Measurements from ENCODE around the gene KCNK5. TPM values are rescaled to one million over a fixed set of nuclear protein-coding genes. Genes with fewer than 3 reads are reported as not detected.

Gene KCNK5
- polyA plus RNA-seq, 1 donor from 2014 or later = not detected

GRCh38 chr6:39181333-39181732 is 47.9 kb downstream of the KCNK5 start:
- no peak overlapping the region for H3K4me2 ChIP-seq (ENCODE audit: low read length)
- no peaks in the 10 kb centered on the region for H3K9me2 ChIP-seq (ENCODE audit: insufficient read depth, low read length)
- no peaks in the 10 kb centered on the region for H3K9me3 ChIP-seq (ENCODE audit: low read length)
- H3K79me2 ChIP-seq (replicated peaks; ENCODE audit: insufficient read depth, low read length) = no peaks in the 10 kb centered on the region
- no peak overlapping the region for H3K4me3 ChIP-seq (ENCODE audit: low read length)
- no peak overlapping the region for H3K9ac ChIP-seq (ENCODE audit: low read length)
- H3F3A ChIP-seq (ENCODE audit: insufficient read depth, low read length, poor library complexity, severe bottlenecking) = no peaks in the 10 kb centered on the region
- H3K36me3 ChIP-seq (ENCODE audit: insufficient read depth, low read length) = no peaks in the 10 kb centered on the region
- H2AFZ ChIP-seq (ENCODE audit: low read depth, low read length) = no peak overlapping the region
- H3K27me3 ChIP-seq (ENCODE audit: insufficient read depth, low read depth, low read length) = no peaks in the 10 kb centered on the region
- H4K20me1 ChIP-seq (ENCODE audit: insufficient read depth) = no peaks in the 10 kb centered on the region
- TF ChIP-seq EP300 (conservative IDR thresholded peaks at IDR 0.05; ENCODE audit: poor library complexity, severe bottlenecking) (no peak), REST (IDR thresholded peaks at IDR 0.05; ENCODE audit: borderline replicate concordance) (no peak), SMC3 (conservative IDR thresholded peaks at IDR 0.05; ENCODE audit: poor library complexity) (no peak), RAD21 (conservative IDR thresholded peaks at IDR 0.05) (no peak), CTCF (IDR thresholded peaks at IDR 0.05; ENCODE audit: poor library complexity, severe bottlenecking) (no peak)
- H3K27ac ChIP-seq (ENCODE audit: low read length) = no peak overlapping the region

- Histone ChIP-seq H3K4me3 (ENCODE audit: low read length) (no peak overlapping the region), H3K9me2 (ENCODE audit: insufficient read depth, low read length) (no peaks in the 10 kb centered on the region), H2AFZ (ENCODE audit: low read depth, low read length) (no peak overlapping the region), H3K9me3 (ENCODE audit: low read length) (no peaks in the 10 kb centered on the region), H4K20me1 (ENCODE audit: insufficient read depth) (no peaks in the 10 kb centered on the region), H3K27me3 (ENCODE audit: insufficient read depth, low read depth, low read length) (no peaks in the 10 kb centered on the region), H3K4me2 (ENCODE audit: low read length) (no peak overlapping the region), H3K27ac (ENCODE audit: low read length) (no peak overlapping the region), H3F3A (ENCODE audit: insufficient read depth, low read length, poor library complexity, severe bottlenecking) (no peaks in the 10 kb centered on the region), H3K9ac (ENCODE audit: low read length) (no peak overlapping the region), H3K36me3 (ENCODE audit: insufficient read depth, low read length) (no peaks in the 10 kb centered on the region), H3K79me2 (replicated peaks; ENCODE audit: insufficient read depth, low read length) (no peaks in the 10 kb centered on the region)
- TF ChIP-seq POLR2AphosphoS5 (IDR thresholded peaks at IDR 0.05) = no peak
- no peak for TF ChIP-seq SMC3 (conservative IDR thresholded peaks at IDR 0.05; ENCODE audit: poor library complexity)
- TF ChIP-seq REST (IDR thresholded peaks at IDR 0.05; ENCODE audit: borderline replicate concordance) = no peak
- TF ChIP-seq TAF1 (IDR thresholded peaks at IDR 0.05; ENCODE audit: low read depth) = no peak
- no peak for TF ChIP-seq RAD21 (conservative IDR thresholded peaks at IDR 0.05)
- TF ChIP-seq MXI1 (conservative IDR thresholded peaks at IDR 0.05; ENCODE audit: poor library complexity, severe bottlenecking) = no peak
- no peak for TF ChIP-seq CTCF (IDR thresholded peaks at IDR 0.05; ENCODE audit: poor library complexity, severe bottlenecking)
- TF ChIP-seq EP300 (conservative IDR thresholded peaks at IDR 0.05; ENCODE audit: poor library complexity, severe bottlenecking) = no peak
- TF ChIP-seq EZH2 (IDR thresholded peaks at IDR 0.05; ENCODE audit: borderline replicate concordance, insufficient read depth, low read length, poor library complexity, severe bottlenecking) = no peak
These were observed 50.5 kb downstream of the KCNK5 start for GRCh38 chr6:39178804-39179203.

Measured in neural cell (in vitro differentiated cells).